H1 (cell line): ENCODE results near the gene FGR. TPM values are rescaled to one million over a fixed set of nuclear protein-coding genes. Genes with fewer than 3 reads are reported as not detected.

ENCODE experiments used
- ASH2L ChIP-seq: fragments of 200-600, 300-600 bp; sonication (generic); IDR thresholded peaks from one replicate; pipeline ENCODE4 v1.7.1; 2017; ENCODE audit warnings: low read length
- BACH1 ChIP-seq: IDR thresholded peaks from 2 replicates; pipeline ENCODE4 v1.6.1; 2012; ENCODE audit warnings: low read length, improper control_type of control experiment
- BCL11A ChIP-seq, 2 experiments: IDR thresholded peaks; one replicate each; pipeline ENCODE4 v1.6.1; 2011; ENCODE audit warnings: low read depth in 2 of 2, low read length in 2 of 2, mild to moderate bottlenecking in 2 of 2
- CBX8 ChIP-seq: fragments of 300-800, 300-1000 bp; sonication (generic); IDR thresholded peaks from 2 replicates; pipeline ENCODE4 v1.7.1; 2016; ENCODE audit warnings: low read depth, low read length, borderline replicate concordance
- CEBPB ChIP-seq: IDR thresholded peaks from 2 replicates; pipeline ENCODE4 v1.6.1; 2012; ENCODE audit warnings: low read depth, low read length
- CHD1 ChIP-seq: IDR thresholded peaks from 2 replicates; pipeline ENCODE4 v1.6.1; 2012; ENCODE audit warnings: low read depth, low read length, improper control_type of control experiment
- CHD2 ChIP-seq: IDR thresholded peaks from 2 replicates; pipeline ENCODE4 v1.6.1; 2012; ENCODE audit warnings: low read length, improper control_type of control experiment
- E2F6 ChIP-seq: IDR thresholded peaks from 2 replicates; pipeline ENCODE4 v1.6.1; 2012; ENCODE audit warnings: inconsistent platforms
- FOSL1 ChIP-seq: IDR thresholded peaks from 2 replicates; pipeline ENCODE4 v1.6.1; 2011; ENCODE audit warnings: mild to moderate bottlenecking, low read depth, low read length, moderate library complexity; ENCODE audit not compliant: insufficient read depth
- GTF2F1 ChIP-seq: IDR thresholded peaks from 2 replicates; pipeline ENCODE4 v1.6.1; 2012; ENCODE audit warnings: low read depth, low read length, improper control_type of control experiment, borderline replicate concordance
- HDAC2 ChIP-seq, 2 experiments: fragments of 300-600 bp in 1 of 2; sonication (generic) in 1 of 2; IDR thresholded peaks; 2 replicates each; pipeline ENCODE4 v1.6.1; 2011 to 2012; ENCODE audit warnings: low read depth in 2 of 2, low read length in 2 of 2, mild to moderate bottlenecking in 2 of 2, moderate library complexity in 2 of 2, borderline replicate concordance in 1 of 2, inconsistent platforms in 1 of 2
- KDM1A ChIP-seq: fragments of 200-600, 300-600 bp; sonication (generic); IDR thresholded peaks from 2 replicates; pipeline ENCODE4 v1.7.1; 2016; ENCODE audit warnings: mild to moderate bottlenecking, low read length, borderline replicate concordance
- KDM4A ChIP-seq: IDR thresholded peaks from one replicate; pipeline ENCODE4 v1.7.1; 2012; ENCODE audit warnings: low read depth, mild to moderate bottlenecking, moderate library complexity, low read length, inconsistent platforms; ENCODE audit not compliant: severe bottlenecking
- MAFK ChIP-seq: IDR thresholded peaks from 2 replicates; pipeline ENCODE4 v1.6.1; 2012; ENCODE audit warnings: low read depth, mild to moderate bottlenecking, improper control_type of control experiment, low read length
- PHF8 ChIP-seq: fragments of 200-600 bp; sonication (generic); conservative IDR thresholded peaks from 2 replicates; pipeline ENCODE4 v1.7.1; 2012; ENCODE audit warnings: low read depth, mild to moderate bottlenecking, inconsistent platforms, low read length, moderate library complexity
- POLR2AphosphoS5 ChIP-seq: IDR thresholded peaks from 2 replicates; pipeline ENCODE4 v1.6.1; 2011; ENCODE audit warnings: low read depth, low read length
- POU5F1 ChIP-seq: IDR thresholded peaks from 2 replicates; pipeline ENCODE4 v1.6.1; 2011; ENCODE audit warnings: low read depth, mild to moderate bottlenecking, low read length, moderate library complexity
- RAD21 ChIP-seq, 2 experiments: IDR thresholded peaks in 1 of 2; conservative IDR thresholded peaks in 1 of 2; 2 replicates each; pipeline ENCODE4 v1.6.1; 2011; ENCODE audit warnings: low read depth in 2 of 2, low read length in 2 of 2, improper control_type of control experiment in 1 of 2, inconsistent platforms in 1 of 2, mild to moderate bottlenecking in 1 of 2, moderate library complexity in 1 of 2
- RBBP5 ChIP-seq: IDR thresholded peaks from 2 replicates; pipeline ENCODE4 v1.7.1; 2012; ENCODE audit warnings: low read depth, mild to moderate bottlenecking, inconsistent platforms, low read length, moderate library complexity, borderline replicate concordance
- SP1 ChIP-seq: IDR thresholded peaks from 2 replicates; pipeline ENCODE4 v1.6.1; 2011; ENCODE audit warnings: low read depth, low read length
- SP4 ChIP-seq: IDR thresholded peaks from 2 replicates; pipeline ENCODE4 v1.6.1; 2012; ENCODE audit warnings: low read length, inconsistent platforms
- SUZ12 ChIP-seq: fragments of 200-600 bp; sonication (generic); IDR thresholded peaks from 2 replicates; pipeline ENCODE4 v1.6.1; 2012; ENCODE audit warnings: mild to moderate bottlenecking, inconsistent platforms, low read length, moderate library complexity, mixed read lengths
- YY1 ChIP-seq: IDR thresholded peaks from 2 replicates; pipeline ENCODE4 v1.6.1; 2011; ENCODE audit warnings: low read depth, mild to moderate bottlenecking, low read length
- polyA plus RNA-seq, 7 experiments: library from polyadenylated mRNA; depleted of rRNA in 3 of 7; stranded (reverse) in 5 of 7; unstranded in 2 of 7; fragments of >200 nt in 5 of 7; fragments of 200-250 nt in 2 of 7; gene quantifications; 1 replicate in 5 of 7; 2 replicates in 1 of 7; 4 replicates in 1 of 7; pipeline versions ENCODE4 v1.2.1 to v1.2.3, GENCODE V29; 2011 to 2013; ENCODE audit warnings: missing spikeins in 2 of 7, mixed read lengths in 2 of 7
- total RNA-seq: library from RNA; stranded (reverse); fragmentation: NEBNext Ultra II Directional; extraction: Animal tissue kit (Norgen Biotek cat#: 25700); gene quantifications from 2 replicates; pipeline ENCODE4 v1.2.1, GENCODE V29; 2021

Gene FGR
- total and polyA plus RNA-seq, 2 of the 8 experiments (the other 6 are each of a cell fraction or from before 2014, with no cell fraction given), result 0.22 to 0.95 TPM

DNA sequence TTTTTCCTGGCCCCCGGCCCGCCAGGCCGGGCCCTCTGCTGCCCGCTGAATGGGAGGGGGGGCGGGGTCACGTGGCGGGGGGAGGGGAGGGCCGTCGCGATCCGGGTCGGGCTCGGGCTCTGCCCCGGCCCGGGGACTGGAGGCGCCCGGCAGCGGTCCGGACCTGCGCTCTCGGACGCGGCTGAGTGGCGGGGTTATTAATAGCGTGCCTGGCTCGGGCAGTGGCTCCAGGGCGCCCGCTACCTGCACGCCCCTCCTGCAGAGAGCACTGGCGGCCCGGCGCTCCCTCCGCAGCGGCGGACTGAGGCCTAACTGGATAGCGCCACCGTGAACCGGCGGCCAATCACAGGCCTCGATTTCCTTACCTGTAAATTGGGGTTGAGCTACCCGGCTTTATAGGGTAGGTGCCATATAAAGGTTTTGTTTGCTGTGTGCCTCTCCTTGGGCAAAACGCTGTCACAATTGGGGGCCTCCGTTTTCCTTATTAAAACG is 59.1 kb downstream of the FGR start (continued):
- peak; percentile 95 for TF ChIP-seq KDM1A
- no peak for TF ChIP-seq E2F6
- TF ChIP-seq BCL11A (IDR thresholded peaks at IDR 0.05; ENCODE audit: low read depth in 2 of 2, low read length in 2 of 2), result no peak
- TF ChIP-seq POLR2AphosphoS5, result 0 out of 2 replicates have a peak, but pooled peaks have one; percentile 36
- no peak; the same call in 1 of the 2 replicates for TF ChIP-seq PHF8
- TF ChIP-seq KDM4A, result no peak
- no peak for TF ChIP-seq FOSL1
- no peak for TF ChIP-seq ASH2L
- no peak for TF ChIP-seq MAFK
- no peak for TF ChIP-seq SP1
- TF ChIP-seq BACH1, result no peak
- TF ChIP-seq GTF2F1, result no peak
- no peak; the same call in 1 of the 2 replicates for TF ChIP-seq YY1
- TF ChIP-seq HDAC2 (IDR thresholded peaks at IDR 0.05; ENCODE audit: borderline replicate concordance in 1 of 2, low read depth in 2 of 2, low read length in 2 of 2), result peak; percentile 83 to 87; a peak in 3 of 4 replicates
- TF ChIP-seq SUZ12, result no peak
- TF ChIP-seq CHD2, result no peak
- no peak; a peak in 1 of 4 replicates for TF ChIP-seq RAD21 (IDR thresholded peaks at IDR 0.05 in 1 of 2, conservative IDR thresholded peaks at IDR 0.05 in 1 of 2; ENCODE audit: low read depth in 2 of 2, low read length in 2 of 2)
- no peak for TF ChIP-seq POU5F1
- TF ChIP-seq RBBP5, result no peak
- TF ChIP-seq CBX8, result no peak
- no peak for TF ChIP-seq CEBPB
- TF ChIP-seq CHD1, result no peak
- no peak for TF ChIP-seq SP4
